RPMI7951 (cell line): ENCODE data around the gene DEAF1. TPM values are rescaled to one million over a fixed set of nuclear protein-coding genes. Genes with fewer than 3 reads are reported as not detected.

Experiments
- DNase-seq: peaks from one replicate; pipeline ENCODE4 v3.0.0-alpha.2; 2012; ENCODE audit warnings: low read depth
- total RNA-seq: library from RNA; depleted of rRNA; stranded (reverse); fragments of >200 nt; shearing (Covaris generic); gene quantifications from 2 replicates; pipeline ENCODE4 v1.2.3, GENCODE V29; 2014; rRNA removed

Gene DEAF1
- total RNA-seq, 1 experiment from 2014 or later = 23.8 TPM

DNA sequence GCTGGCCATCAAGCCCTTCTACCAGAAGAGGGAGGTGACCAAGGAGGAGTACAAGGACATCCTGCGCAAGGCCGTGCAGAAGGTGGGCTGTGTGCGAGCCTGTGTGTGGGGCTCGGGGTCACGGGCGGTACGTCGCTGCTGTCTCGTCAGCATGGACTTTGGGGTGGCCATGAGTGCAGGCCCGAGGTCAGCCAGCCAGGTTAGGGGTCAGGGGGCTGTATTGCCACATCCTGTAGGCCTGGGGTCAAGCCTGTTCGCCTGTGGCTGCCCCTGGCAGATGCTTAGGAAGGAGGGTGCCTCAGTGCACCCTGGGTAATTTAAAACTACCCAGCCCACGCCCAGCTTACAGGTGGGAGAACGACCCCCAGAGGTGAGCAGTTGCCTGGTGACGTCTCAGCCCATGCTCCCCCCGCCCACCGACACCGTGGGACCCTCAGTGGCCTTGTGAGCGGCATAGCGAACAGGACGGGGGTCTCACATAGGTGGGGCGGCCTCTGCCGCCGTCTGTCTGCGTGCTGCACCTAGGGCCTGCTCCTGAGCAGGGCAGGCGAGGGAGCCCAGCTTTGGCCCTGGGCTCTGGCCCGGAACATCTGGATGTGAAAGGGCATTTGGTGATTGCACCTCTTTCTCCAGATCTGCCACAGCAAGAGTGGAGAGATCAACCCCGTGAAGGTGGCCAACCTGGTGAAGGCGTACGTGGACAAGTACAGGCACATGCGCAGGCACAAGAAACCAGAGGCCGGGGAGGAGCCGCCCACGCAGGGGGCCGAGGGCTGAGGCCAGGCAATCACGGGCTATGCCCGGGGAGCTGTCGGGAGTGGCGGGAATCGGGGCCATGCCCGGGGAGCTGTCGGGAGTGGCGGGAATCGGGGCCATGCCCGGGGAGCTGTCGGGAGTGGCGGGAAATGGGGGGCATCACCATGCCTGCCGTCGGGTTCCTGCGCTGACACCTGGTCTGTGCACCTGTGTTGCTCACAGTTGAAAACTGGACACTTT, 83.7 kb downstream of the DEAF1 start:
- DNase-seq = no peak

DNA sequence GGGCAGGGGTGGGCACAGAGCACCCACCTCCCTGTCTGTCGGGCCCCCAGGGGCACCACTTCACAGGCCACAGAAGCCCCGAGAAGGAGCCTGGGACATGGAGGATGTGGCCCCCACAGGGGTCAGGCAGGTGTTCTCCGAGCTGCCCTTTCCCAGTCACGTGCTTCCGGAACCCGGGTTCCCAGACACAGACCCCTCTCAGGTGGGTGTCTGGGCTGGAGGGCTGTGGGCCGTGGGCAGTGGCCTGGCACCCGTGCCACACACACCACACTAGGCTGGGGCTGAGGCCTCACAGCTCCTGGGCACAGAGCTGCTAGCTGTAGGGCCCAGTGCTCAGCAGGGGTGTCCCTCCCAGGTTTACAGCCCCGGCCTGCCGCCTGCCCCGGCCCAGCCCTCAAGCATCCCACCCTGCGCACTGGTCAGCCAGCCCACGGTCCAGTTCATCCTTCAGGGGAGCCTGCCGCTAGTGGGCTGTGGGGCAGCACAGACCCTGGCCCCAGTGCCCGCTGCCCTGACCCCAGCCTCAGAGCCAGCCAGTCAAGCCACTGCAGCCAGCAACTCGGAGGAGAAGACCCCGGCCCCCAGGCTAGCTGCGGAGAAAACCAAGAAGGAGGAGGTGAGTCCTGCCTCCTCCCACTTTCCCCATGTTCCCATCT, 84.7 kb downstream of the DEAF1 start:
- DNase-seq = no peak

DNA sequence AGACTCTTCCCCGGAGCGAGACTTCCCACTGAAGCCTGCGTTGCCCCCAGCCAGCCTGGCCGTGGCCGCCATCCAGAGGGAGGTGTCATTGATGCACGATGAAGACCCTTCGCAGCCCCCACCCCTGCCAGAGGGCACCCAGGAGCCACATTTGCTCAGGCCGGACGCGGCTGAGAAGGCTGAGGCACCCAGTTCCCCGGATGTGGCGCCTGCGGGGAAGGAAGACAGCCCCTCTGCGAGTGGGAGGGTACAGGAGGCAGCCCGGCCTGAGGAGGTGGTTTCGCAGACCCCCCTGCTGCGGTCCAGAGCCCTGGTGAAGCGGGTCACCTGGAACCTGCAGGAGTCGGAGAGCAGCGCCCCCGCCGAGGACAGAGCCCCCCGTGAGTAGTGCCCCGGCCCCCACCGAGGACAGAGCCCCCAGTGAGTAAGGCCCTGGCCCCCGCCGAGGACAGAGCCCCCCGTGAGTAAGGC, 85.6 kb downstream of the DEAF1 start:
- DNase-seq = no peak

DNA sequence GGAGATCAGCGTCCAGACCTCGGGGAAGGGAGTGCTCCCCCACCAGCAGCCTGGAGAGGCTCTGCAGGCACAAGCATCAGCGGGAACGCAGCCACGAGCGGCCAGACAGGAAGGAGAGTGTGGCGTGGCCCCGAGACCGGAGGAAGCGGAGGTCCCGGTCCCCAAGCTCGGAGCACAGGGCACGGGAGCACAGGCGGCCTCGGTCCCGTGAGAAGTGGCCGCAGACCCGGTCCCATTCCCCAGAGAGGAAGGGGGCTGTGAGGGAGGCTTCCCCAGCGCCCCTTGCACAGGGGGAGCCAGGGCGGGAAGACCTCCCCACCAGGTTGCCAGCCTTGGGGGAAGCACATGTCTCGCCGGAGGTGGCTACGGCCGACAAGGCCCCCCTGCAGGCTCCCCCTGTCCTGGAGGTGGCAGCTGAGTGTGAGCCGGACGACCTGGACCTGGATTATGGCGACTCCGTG, 86.2 kb downstream of the DEAF1 start:
- no peak for DNase-seq

DNA sequence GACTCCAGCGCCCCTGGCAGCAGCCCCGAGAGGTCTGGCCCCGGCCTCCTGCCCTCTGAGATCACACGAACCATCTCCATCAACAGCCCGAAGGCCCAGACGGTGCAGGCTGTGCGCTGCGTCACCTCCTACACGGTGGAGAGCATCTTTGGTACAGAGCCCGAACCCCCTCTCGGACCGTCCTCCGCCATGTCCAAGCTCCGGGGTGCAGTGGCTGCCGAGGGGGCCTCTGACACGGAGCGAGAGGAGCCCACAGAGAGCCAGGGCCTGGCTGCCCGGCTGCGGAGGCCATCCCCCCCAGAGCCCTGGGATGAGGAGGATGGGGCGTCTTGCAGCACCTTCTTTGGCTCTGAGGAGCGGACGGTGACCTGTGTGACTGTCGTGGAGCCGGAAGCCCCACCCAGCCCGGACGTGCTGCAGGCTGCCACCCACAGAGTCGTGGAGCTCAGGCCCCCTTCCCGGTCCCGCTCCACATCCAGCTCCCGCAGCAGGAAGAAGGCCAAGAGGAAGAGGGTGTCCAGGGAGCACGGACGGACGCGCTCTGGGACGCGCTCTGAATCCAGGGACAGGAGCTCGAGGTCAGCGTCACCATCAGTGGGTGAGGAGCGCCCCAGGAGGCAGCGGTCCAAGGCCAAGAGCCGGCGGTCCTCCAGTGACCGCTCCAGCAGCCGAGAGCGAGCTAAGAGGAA, 86.9 kb downstream of the DEAF1 start:
- no peak for DNase-seq

DNA sequence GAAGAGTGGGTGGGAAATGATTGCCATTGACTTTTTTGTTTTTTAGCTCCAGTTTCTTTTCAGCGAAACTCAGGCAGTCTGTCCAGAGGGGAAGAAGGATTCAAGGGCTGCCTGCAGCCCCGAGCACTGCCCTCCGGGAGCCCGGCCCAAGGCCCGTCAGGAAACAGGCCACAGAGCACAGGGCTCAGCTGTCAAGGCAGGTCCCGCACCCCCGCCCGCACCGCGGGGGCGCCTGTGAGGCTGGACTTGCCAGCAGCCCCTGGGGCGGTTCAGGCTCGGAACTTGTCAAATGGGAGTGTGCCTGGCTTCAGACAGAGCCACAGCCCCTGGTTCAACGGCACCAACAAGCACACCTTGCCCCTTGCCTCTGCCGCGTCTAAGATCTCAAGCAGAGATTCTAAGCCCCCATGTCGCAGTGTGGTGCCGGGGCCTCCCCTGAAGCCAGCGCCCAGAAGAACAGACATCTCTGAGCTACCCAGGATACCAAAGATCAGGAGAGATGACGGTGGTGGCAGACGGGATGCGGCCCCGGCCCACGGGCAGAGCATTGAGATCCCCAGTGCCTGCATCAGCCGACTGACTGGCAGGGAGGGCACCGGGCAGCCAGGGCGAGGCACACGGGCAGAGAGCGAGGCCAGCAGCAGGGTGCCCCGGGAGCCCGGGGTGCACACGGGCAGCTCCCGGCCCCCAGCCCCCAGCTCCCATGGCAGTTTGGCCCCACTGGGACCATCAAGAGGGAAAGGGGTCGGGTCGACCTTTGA, 87.8 kb downstream of the DEAF1 start:
- DNase-seq = no peak

DNA sequence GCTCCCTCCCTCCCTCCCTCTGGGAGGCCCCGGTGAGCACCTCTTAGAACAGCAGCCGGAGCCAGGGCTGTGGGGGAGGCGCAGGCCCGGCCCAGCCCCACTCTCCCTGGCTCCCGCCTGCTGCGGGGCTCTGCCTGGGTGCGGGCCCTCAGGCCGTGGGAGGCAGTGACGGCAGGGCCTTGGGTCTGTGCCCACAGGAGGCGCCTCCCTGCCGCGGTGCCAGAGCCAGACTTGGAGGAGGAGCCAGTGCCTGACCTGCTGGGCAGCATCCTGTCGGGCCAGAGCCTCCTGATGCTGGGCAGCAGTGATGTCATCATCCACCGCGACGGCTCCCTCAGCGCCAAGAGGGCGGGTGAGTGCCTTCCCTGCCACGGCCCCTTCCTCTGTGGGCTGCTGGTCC, 88.8 kb downstream of the DEAF1 start:
- no peak for DNase-seq

DNA sequence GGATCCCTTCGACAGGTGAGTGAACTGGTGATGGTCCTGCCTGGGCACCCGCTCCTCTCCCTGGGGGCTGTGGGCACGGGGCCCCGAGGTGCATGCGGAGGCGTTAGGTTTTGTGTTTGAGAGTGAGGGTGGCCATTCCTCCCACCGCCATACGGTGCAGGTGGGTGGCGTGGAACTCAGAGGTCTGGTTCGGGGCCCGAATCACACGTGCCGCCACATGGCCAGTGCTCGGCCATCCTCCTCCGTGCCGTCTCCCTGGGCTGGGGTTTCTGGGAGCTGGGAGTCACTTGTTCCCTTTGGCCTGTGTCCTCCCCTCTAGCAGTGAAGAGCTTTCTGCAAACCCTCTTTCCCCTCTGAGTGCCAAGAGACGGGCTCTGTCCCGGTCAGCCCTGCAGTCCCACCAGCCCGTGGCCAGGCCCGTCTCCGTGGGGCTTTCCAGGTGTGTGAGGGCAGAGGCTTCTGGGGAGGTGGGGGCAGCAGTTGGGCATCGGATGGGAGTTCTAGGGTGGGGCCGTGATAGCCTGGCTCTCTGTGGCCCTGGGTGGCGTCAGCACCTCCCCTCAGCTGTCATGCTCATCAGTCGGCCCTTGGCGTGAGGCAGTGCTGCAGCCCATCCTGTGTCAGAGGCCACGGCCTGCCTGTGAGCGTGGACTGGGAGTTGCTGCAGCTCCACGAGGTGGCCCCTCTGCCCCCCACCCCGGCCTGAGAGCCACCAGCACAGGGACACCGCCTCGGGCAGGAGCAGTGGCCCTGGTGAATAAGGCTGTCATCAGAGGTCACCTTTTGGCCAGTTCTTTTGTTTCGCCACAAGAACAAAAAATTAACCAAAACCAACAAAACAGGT, 89.5 kb downstream of the DEAF1 start:
- no peak for DNase-seq

DNA sequence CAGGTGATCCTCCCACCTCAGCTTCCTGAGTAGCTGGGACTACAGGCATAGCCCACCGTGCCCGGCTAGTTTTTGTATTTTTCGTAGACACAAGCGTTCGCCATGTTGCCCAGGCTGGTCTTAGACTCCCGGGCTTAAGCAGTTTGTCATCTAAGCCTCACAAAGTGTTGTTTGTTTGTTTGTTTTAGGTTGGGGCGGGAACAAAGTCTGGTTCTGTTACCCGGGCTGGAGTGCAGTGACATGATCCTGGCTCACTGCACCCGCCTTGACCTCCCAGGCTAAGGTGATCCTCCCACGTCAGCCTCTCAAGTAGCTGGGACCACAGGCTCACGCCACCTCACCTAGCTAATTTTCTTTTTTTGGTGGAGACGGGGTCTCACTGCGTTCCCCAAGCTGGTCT, 91.9 kb downstream of the DEAF1 start:
- no peak for DNase-seq

DNA sequence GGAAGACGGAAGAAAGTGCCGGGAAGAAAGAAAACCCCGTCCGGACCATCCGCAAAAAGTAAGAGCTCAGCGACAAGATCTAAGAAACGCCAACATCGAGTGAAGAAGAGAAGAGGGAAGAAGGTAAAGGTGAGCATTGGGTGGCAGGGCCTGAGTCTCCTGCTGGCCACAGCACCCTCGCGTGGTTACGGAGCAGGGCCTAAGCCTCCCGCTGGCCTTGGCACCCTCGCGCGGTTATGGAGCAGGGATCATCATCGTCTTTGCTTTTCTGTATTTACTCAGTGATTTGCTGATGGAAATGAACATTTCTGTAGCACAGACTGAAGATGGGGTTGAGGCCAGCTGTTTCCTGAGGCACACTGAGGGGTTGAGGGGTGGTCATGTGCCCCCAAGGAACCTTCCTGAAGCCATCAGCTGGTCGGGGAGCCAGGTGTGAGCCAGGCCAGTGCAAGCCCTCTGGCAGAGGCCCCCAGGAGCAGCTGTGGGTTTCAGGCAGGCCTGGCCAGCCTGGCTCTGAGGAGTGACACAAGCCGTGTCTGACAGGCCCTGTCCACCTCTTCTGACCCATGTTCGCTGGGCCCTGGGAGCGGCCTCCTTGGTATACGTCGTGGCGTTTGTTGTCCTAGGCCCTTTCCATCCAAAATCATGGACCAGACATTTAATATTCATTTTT, 93.3 kb downstream of the DEAF1 start:
- DNase-seq = no peak

DNA sequence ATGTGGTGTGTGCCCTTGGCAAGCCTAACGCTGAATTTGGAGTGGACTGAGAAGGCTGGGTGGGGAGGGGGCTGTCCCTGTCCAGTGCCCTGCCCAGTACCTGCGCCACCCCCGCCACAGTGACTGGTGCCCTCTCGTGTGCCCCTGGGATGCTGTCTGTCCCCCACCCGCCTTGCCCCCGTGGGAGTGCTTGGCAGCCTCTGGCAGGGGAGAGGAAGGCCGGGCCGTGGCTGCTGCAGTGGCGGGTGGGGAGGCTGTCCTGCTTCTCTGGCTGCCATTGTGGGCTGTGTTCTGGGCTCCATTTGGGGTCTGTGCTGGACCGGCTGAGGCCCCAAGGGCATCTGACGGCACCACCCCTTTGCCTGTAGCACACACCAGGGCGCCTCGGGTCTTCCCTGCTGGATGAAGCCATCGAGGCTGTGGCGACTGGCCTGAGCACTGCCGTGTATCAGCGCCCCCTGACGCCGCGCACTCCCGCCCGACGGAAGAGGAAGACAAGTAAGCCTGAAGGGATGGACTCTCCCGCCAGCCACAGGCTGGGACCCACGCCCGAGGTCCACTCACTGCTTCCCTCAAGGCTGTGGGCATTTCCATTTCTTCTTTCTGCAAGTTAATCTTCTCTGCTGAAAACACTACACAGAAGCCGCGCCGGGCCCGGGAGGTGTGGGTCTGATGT, 96.9 kb downstream of the DEAF1 start:
- no peak for DNase-seq

DNA sequence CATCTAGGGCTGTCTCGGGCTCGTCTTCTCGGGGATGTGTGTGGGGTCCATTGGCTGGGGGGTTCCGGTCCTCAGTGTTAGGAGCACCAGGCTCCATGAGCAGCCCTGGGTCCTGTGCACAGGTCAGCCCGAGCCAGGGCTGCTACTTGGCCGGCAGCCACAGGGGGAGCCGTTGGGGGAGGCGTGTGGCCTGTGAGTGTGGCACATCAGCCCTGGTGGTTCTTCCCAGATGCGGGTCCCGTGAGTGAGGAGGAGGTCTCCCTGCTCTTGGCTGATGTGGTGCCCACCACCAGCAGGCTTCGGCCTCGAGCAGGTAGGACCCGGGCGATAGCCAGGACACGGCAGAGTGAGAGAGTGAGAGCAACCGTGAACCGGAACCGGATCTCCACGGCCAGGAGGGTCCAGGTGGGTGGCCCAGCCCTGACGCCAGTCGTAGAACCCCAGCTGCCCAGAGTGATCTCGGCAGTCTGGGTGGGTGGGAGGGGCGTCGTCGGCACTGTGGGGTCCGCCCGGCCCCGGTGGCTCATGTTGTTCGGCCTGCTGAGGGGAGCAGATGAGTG, 97.8 kb downstream of the DEAF1 start:
- no peak for DNase-seq

DNA sequence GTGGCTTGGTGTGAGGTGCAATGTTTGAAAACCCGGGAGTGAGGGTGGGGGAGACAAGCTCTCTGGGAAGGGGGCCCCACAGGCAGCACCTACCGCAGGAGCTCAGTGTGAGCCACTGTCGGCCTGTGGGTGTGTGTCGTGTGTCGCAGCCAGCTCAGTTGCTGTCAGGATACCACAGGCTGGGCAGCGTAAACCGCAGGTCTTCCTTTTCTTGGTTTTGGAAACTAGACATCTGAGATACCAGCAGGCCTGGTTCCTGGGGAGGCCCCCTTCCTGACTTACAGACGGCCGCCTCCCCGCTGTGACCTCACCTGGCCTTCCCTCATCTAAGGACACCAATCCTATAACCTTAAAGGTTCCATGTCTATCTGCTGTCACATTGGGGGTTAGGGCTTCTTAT, 98.6 kb downstream of the DEAF1 start:
- DNase-seq = no peak

DNA sequence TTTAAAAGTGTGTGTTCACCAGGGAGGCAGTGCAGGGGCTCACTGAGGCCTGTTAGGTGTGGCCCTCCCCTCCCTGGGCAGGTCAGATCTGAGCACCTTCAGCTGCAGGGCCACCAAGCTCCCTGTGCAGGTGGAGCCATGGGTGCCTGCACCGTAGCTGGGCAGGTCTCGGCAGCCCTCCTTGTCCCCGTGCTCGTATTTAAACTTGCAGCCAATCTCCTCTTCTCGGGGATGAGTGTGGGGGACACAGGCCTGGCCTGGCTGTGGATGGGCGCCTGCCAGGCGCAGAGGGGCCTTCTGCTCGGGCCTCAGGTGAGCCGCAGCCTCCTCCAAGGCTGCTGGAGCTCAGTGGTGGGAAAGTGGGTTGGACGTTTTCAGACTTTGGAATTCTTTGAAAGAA, 99.6 kb downstream of the DEAF1 start:
- no peak for DNase-seq

Other genes with a start within 250 kb of the DEAF1 start
- 13.2 and 16.8 TPM in 2 replicates for gene PTDSS2, start 244.9 kb downstream of the DEAF1 start, total RNA-seq
- 147 and 167 TPM in 2 replicates for gene RNH1, start 188.0 kb downstream of the DEAF1 start, total RNA-seq
- 65.8 and 81.1 TPM in 2 replicates for gene HRAS, start 159.6 kb downstream of the DEAF1 start, total RNA-seq
- 0.29 TPM in 1 of 2 replicates, not detected in the other for gene LRRC56, start 157.7 kb downstream of the DEAF1 start, total RNA-seq
- 0.24 and 0.29 TPM in 2 replicates for gene LMNTD2, start 134.5 kb downstream of the DEAF1 start, total RNA-seq
- 7.4 and 16.4 TPM in 2 replicates for gene RASSF7, start 134.3 kb downstream of the DEAF1 start, total RNA-seq
- gene PHRF1, start 118.8 kb downstream of the DEAF1 start, total RNA-seq = 12.5 and 14.8 TPM in 2 replicates
- gene IRF7, start 79.3 kb downstream of the DEAF1 start, total RNA-seq = 4.7 and 5.1 TPM in 2 replicates
- not detected in 2 replicates for gene CDHR5, start 70.3 kb downstream of the DEAF1 start, total RNA-seq
- not detected in 2 replicates for gene SCT, start 68.0 kb downstream of the DEAF1 start, total RNA-seq
- gene DRD4, start 58.0 kb downstream of the DEAF1 start, total RNA-seq = not detected in 2 replicates
- gene TMEM80, start 594 bp upstream of the DEAF1 start, total RNA-seq = 15.6 and 18.6 TPM in 2 replicates
- 3.4 and 5.7 TPM in 2 replicates for gene EPS8L2, start 11.0 kb upstream of the DEAF1 start, total RNA-seq
- 166 and 168 TPM in 2 replicates for gene TALDO1, start 52.2 kb upstream of the DEAF1 start, total RNA-seq
- 19.8 and 23.5 TPM in 2 replicates for gene GATD1, start 82.3 kb upstream of the DEAF1 start, total RNA-seq
- 0.12 TPM in 1 of 2 replicates, not detected in the other for gene CEND1, start 94.9 kb upstream of the DEAF1 start, total RNA-seq
- gene SLC25A22, start 103.1 kb upstream of the DEAF1 start, total RNA-seq = 9.5 and 12.7 TPM in 2 replicates
- gene PIDD1, start 110.0 kb upstream of the DEAF1 start, total RNA-seq = 4.9 and 5.4 TPM in 2 replicates
- gene RPLP2, start 114.7 kb upstream of the DEAF1 start, total RNA-seq = 886 and 920 TPM in 2 replicates
- gene PNPLA2, start 123.7 kb upstream of the DEAF1 start, total RNA-seq = 9.4 and 10.5 TPM in 2 replicates
- 1.8 and 2.5 TPM in 2 replicates for gene CRACR2B, start 132.7 kb upstream of the DEAF1 start, total RNA-seq
- 302 and 421 TPM in 2 replicates for gene CD151, start 137.7 kb upstream of the DEAF1 start, total RNA-seq
- 167 and 183 TPM in 2 replicates for gene POLR2L, start 147.3 kb upstream of the DEAF1 start, total RNA-seq
- gene TSPAN4, start 147.6 kb upstream of the DEAF1 start, total RNA-seq = 95.2 and 137 TPM in 2 replicates
- gene CHID1, start 215.6 kb upstream of the DEAF1 start, total RNA-seq = 41.2 and 43.3 TPM in 2 replicates
- 28.4 and 31.9 TPM in 2 replicates for gene AP2A2, start 230.6 kb upstream of the DEAF1 start, total RNA-seq